ENCODE results near the gene GUCD1. TPM values are rescaled to one million over a fixed set of nuclear protein-coding genes. Genes with fewer than 3 reads are reported as not detected.

GUCD1 gene
- total RNA-seq, 3 donors from 2014 or later (not counting 1 experiment from before 2014, with no cell fraction given): 76.9 to 102 (median 94.9) TPM

GRCh38 chr22:24588757-24589481 lies 34.0 kb upstream of the GUCD1 start:
- intact Hi-C loops (cut with micrococcal nuclease): no loop called here
- peaks cover 0 to 6% of the 10 kb centered on the region in 2 donors for H3K4me1 Mint-ChIP-seq
- ATAC-seq (no peak), DNase-seq (no peak)
- Histone ChIP-seq H3K9me3 (ENCODE audit: control insufficient read depth, insufficient read depth, low read length) (no peaks in the 10 kb centered on the region), H3K27ac (ENCODE audit: low read length) (no peak overlapping the region), H3K36me3 (ENCODE audit: control insufficient read depth, insufficient read depth, low read length) (peaks cover 2% of the 10 kb centered on the region), H3K4me1 (ENCODE audit: control insufficient read depth, insufficient read depth, low read length) (peaks cover 15% of the 10 kb centered on the region), H3K4me3 (ENCODE audit: low read length) (no peak overlapping the region), H3K27me3 (ENCODE audit: control insufficient read depth, insufficient read depth, low read length) (peaks cover 3% of the 10 kb centered on the region)
- TF ChIP-seq CTCF (IDR thresholded peaks at IDR 0.05): no peak
- no peak overlapping the region for H3K4me3 Mint-ChIP-seq
- peaks cover 0 to 2% of the 10 kb centered on the region in 2 donors for H3K27me3 Mint-ChIP-seq (ENCODE audit: low read depth in 2 of 2)
- H3K9me3 Mint-ChIP-seq: no peaks in the 10 kb centered on the region
- H3K36me3 Mint-ChIP-seq: no peaks in the 10 kb centered on the region
- 89% methylated on average over 21 of the region's 21 CpGs for WGBS (ENCODE audit: insufficient coverage)
- H3K27ac Mint-ChIP-seq: no peak overlapping the region

GRCh38 chr22:24588381-24588756 lies 33.4 kb upstream of the GUCD1 start:
- Mint-ChIP-seq H3K4me1 (peaks cover 0 to 6% of the 10 kb centered on the region in 2 donors), H3K4me3 (no peak overlapping the region), H3K27ac (no peak overlapping the region), H3K36me3 (no peaks in the 10 kb centered on the region), H3K27me3 (ENCODE audit: low read depth in 2 of 2) (peaks cover 0 to 2% of the 10 kb centered on the region in 2 donors), H3K9me3 (no peaks in the 10 kb centered on the region)
- Histone ChIP-seq H3K27ac (ENCODE audit: low read length) (no peak overlapping the region), H3K4me1 (ENCODE audit: control insufficient read depth, insufficient read depth, low read length) (peaks cover 11% of the 10 kb centered on the region), H3K27me3 (ENCODE audit: control insufficient read depth, insufficient read depth, low read length) (peaks cover 3% of the 10 kb centered on the region), H3K9me3 (ENCODE audit: control insufficient read depth, insufficient read depth, low read length) (no peaks in the 10 kb centered on the region), H3K4me3 (ENCODE audit: low read length) (no peak overlapping the region), H3K36me3 (ENCODE audit: control insufficient read depth, insufficient read depth, low read length) (peaks cover 2% of the 10 kb centered on the region)
- no peak for ATAC-seq
- TF ChIP-seq CTCF (IDR thresholded peaks at IDR 0.05): no peak
- WGBS (ENCODE audit: insufficient coverage): 86% methylated on average over 13 of the region's 13 CpGs
- intact Hi-C loops (cut with micrococcal nuclease): no loop called here
- no peak for DNase-seq

GRCh38 chr22:24587948-24588347 lies 33.0 kb upstream of the GUCD1 start:
- peaks cover 0 to 6% of the 10 kb centered on the region in 2 donors for H3K4me1 Mint-ChIP-seq
- DNase-seq (no peak), ATAC-seq (no peak)
- Histone ChIP-seq H3K36me3 (ENCODE audit: control insufficient read depth, insufficient read depth, low read length) (peaks cover 2% of the 10 kb centered on the region), H3K27me3 (ENCODE audit: control insufficient read depth, insufficient read depth, low read length) (peaks cover 3% of the 10 kb centered on the region), H3K4me3 (ENCODE audit: low read length) (no peak overlapping the region), H3K4me1 (ENCODE audit: control insufficient read depth, insufficient read depth, low read length) (peaks cover 7% of the 10 kb centered on the region), H3K27ac (ENCODE audit: low read length) (no peak overlapping the region), H3K9me3 (ENCODE audit: control insufficient read depth, insufficient read depth, low read length) (no peaks in the 10 kb centered on the region)
- no peak for TF ChIP-seq CTCF (IDR thresholded peaks at IDR 0.05)
- WGBS (ENCODE audit: insufficient coverage): 89% methylated on average over 8 of the region's 8 CpGs
- H3K27ac Mint-ChIP-seq: no peak overlapping the region
- no peaks in the 10 kb centered on the region for H3K9me3 Mint-ChIP-seq
- H3K4me3 Mint-ChIP-seq: no peak overlapping the region
- H3K36me3 Mint-ChIP-seq: no peaks in the 10 kb centered on the region
- intact Hi-C loops (cut with micrococcal nuclease): no loop called here
- H3K27me3 Mint-ChIP-seq (ENCODE audit: low read depth in 2 of 2): peaks cover 0 to 2% of the 10 kb centered on the region in 2 donors

GRCh38 chr22:24587251-24587650 lies 32.3 kb upstream of the GUCD1 start:
- H3K36me3 ChIP-seq (ENCODE audit: control insufficient read depth, insufficient read depth, low read length): peaks cover 2% of the 10 kb centered on the region
- H3K4me3 ChIP-seq (ENCODE audit: low read length): no peak overlapping the region
- Mint-ChIP-seq H3K27me3 (ENCODE audit: low read depth in 2 of 2) (peaks cover 0 to 2% of the 10 kb centered on the region in 2 donors), H3K27ac (no peak overlapping the region), H3K36me3 (no peaks in the 10 kb centered on the region), H3K4me1 (peaks cover 0 to 2% of the 10 kb centered on the region in 2 donors), H3K4me3 (no peak overlapping the region), H3K9me3 (no peaks in the 10 kb centered on the region)
- TF ChIP-seq CTCF (IDR thresholded peaks at IDR 0.05): no peak
- no peaks in the 10 kb centered on the region for H3K9me3 ChIP-seq (ENCODE audit: control insufficient read depth, insufficient read depth, low read length)
- 75% methylated on average over 5 of the region's 5 CpGs for WGBS (ENCODE audit: insufficient coverage)
- peaks cover 4% of the 10 kb centered on the region for H3K4me1 ChIP-seq (ENCODE audit: control insufficient read depth, insufficient read depth, low read length)
- H3K27me3 ChIP-seq (ENCODE audit: control insufficient read depth, insufficient read depth, low read length): peaks cover 2% of the 10 kb centered on the region
- ATAC-seq (no peak), DNase-seq (no peak)
- no peak overlapping the region for H3K27ac ChIP-seq (ENCODE audit: low read length)
- intact Hi-C loops (cut with micrococcal nuclease): no loop called here

All from natural killer cell (primary cell).